Islet precursor cell (in vitro differentiated cells): Measurements from ENCODE around the gene HNRNPAB.
A peak's percentile ranks its signal among the peaks of the same experiment; 100 is the strongest.
"Not testable (repeated sequence)": the region's sequence is repeated elsewhere in the genome, so short reads cannot be mapped to it uniquely, and the experiment has no call there.

Experiments used
- DNase-seq: peaks from one replicate; pipeline ENCODE4 v3.0.0-alpha.2; 2018

The HNRNPAB gene

DNA sequence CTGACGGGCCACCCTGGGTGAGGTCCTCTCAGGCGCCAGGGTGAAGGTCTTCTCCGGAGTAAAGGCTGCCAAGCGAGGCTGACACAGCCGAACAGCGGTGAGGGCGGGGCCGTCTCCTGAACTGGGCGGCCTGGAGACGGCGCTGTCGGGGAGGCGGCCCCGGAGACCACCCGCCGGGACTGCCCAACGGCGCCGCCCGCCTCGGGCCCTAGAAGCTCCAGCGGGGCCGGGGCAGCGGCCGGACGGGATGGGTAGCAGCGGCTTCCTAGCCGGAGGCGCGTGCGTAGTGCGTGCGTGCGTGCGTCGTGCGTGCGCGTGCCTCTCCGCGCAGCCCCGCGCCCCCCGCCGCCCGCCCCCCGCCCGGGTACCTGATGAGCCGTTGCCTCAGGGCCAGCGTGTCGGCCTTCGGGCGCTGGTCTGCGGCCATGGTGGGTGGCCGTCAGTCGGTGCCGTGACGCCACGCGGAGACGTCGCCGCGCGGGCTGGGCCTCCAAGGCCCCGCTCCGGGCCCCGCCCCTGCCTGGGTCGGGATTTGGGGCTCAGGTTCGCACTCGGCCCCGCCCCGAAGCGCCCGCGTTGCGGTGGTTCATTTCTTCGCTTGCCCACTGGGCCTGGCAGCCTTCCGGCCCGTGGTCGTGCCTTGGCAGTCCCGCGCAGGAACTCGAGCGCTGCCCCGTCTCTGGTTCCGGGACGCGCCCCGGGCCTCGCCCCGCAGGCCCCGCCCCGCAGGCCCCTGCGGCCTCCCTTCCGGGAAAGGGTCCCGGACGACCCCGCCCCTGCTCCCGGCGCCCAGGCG lies 28.0 kb downstream of the HNRNPAB start, which contains the start of gene PHYKPL:
Gene PHYKPL (minus strand): TSS at position 679 of the 796 bp plus-strand sequence. CDS start 252 bp downstream, at position 427.
- peak; percentile 79 for DNase-seq

DNA sequence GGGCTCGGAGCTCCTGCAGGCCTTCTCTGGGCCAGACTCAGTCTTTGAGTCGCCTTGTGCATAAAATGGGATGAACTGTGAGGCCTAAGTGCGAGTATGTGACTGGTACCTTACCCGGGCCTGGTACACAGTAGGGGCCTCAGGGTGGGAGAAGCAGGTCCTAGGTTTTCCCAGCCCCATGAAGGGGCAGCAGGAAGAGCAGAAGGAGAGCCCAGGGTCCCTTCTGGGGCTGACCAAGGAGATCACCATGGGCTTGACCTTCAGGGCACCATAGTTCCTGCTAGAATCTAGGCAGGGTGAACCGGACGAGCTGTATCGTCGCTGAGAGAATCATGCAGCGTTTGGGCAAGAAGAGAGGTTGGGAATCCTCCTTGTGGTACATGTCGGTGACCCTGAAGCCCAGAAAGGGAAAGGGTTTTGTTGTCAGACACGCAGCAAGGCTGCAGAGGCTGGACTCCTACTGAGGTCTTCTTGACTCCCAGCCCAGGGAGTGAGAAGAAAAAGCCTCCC lies 28.6 kb downstream of the HNRNPAB start:
- DNase-seq = peak; percentile 82

DNA sequence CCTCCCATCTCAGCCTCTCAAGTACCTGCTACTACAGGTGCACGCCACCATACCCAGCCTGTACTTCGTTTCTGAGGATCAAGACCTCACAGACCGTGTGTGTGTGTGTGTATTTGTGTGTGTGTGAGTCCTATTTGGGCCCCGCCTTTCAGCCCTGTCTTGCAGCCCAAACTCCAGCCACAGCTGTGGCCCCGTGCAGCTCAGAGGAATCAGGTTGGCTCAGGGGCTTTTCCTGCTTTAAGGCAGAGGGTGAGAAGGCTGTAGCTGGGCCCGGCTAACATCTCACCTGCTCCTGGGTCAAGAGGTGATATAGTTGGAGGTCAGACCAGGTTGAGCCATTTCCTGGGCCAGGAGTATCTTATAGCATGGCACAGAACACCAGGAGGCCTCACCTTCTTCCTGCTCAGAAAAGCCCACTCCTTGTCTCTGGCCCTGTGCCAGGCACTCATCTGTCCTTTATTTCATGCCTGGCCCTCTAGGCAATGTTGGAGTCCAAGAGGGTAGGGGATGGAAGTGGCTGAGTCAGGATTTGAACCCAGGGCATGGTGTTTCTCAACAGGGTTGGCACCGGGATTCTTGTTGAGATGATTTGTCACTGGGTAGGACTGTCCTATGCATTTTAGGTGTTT lies 29.9 kb downstream of the HNRNPAB start:
- DNase-seq = no peak

DNA sequence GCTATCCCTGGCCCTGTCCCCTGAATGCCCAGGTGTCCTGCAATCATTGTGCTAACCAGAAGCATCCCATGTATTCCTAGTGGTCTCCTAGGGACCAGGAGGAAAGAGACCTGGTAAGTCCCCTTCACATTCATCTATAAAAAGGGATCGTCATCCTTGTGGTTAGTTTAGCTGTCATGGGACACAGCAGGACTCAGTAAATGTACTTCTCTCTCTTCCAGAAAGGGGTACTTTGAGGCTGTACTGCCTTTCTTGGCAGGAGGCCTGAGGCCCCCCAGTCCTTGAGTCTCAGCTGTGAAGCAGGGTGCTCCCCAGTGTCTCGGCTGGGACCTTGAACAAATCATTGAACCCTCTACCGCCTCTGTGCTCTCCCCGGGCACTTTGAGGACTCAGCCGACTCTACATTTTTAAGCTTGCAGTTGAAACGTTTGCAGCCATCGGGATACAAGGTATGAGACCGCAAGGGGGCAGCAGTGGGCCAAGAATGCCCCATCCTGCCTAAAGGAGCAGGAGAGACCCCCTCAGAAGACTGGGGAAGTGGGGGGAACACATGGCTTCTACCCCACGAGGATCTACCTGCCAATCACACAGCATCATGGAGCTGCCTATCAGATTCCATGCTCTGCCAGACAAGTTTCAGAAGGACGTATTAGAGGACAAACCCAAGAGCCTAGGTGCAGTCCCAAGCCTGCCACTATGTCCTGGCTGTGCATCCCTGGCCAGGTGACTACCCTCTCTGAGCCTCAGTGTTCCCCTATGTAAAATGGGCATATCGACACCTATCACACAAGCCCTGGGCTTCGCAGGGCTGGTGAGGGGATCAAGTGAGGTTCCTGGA lies 30.6 kb downstream of the HNRNPAB start:
- DNase-seq = peak; percentile 81

DNA sequence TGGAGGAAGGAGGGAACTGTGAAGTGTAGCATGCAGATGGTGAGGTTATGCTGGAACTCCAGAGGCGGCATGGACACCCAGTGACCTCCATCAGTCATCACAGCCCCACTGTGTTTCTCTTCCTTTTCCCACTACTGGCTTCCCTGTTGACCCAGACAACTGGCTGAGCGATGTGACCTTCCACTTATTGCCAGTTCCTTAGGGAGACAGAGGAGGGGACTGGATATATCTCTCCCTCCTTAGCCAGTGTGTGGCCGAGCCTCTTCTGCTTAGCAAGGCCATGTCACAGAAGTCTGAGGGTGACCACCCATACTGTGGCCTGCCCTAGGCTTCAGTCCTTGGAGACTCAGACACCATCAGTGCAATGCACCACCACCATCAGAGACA lies 31.2 kb downstream of the HNRNPAB start:
- DNase-seq = no peak

DNA sequence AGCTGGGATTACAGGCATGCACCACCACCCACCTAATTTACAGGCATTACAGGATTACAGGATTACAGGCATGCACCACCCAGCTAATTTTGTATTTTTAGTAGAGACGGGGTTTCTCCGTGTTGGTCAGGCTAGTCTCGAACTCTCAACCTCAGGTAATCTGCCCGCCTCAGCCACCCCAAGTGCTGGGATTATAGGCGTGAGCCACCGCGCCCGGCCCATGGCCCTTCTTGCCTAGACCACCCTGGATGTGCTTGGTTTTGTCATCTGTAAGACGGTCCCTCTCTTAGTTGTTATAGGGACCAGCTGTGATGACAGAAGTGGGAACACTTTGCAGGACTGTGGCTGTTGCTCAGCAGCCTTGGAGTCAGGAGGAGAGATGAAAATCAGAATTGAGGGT lies 31.8 kb downstream of the HNRNPAB start:
- DNase-seq = no peak

DNA sequence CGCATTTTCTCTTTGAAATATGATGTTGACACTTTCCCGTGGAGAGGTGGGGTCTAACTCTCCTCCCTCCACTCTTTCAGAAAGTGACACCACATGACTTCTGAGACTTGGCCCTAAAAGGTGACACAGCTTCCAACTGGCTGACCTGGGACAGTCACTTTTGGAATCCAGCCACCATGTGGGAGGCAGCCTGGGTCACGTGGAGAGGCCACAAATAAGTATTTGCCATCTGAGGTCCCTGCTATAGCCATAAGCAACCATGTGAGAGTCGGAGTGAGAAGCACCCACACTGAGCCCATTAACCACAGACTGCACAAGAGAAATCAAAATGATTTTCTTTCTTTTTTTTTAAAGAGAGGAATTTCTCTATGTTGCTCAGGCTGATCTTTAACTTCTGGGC lies 32.3 kb downstream of the HNRNPAB start:
- DNase-seq = no peak

DNA sequence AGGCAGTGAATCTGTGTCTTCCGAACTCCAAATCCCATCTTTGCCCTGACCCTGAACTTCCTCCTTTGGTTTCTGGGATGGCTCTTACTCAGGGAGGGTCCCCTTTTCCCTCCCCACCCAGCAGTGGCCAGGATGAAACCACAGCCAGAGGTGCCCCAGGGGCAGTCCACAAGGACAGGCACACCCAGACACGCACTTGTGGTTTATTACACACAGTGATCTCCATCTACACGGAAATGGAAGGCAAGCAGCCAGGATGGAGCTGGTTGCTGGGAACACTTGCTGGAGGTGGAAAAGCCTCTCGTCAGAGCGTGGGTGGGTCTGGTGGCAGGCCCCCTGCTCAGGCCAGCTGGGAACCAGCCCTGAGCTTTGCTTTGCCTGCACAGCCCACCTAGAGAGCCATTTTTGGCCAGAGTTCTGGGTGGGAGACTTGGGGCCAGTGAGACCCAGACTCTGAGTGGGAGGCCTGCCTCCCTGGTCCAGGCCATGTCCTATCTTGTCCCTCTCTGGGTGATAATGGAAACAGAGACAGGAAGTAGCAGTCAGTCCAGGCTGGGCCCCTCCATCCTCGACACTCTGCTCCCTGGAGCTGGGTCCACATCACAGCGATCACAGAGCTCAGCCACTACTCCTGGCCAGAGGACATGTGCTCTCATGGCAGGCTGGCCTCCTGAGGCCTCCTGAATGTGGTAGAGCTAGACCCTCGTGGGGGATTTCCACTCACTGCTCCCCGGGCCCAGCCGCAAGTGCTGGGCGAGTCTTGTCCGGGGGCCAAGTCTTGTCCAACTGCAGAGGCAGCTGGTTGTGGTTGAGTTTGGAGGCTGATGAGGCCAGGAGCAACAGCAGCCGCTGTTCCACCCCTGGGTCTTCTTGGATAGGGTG lies 33.3 kb downstream of the HNRNPAB start:
- no peak for DNase-seq

DNA sequence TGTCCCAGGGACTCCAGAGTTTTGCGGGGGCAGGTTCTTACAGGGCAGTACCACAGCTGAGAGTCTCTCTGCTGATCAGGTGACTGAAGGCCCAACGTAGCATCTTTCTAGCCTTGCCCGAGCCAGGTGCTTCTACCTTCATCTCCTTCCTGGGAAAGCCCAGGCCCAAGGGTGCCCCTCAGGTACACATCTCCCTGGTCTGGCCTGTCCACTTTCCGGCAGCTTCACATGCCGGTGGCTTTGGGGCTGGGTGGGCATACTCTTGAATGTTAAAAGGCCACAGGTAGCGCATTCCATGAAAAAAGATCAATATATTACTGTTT lies 33.9 kb downstream of the HNRNPAB start:
- DNase-seq = no peak

DNA sequence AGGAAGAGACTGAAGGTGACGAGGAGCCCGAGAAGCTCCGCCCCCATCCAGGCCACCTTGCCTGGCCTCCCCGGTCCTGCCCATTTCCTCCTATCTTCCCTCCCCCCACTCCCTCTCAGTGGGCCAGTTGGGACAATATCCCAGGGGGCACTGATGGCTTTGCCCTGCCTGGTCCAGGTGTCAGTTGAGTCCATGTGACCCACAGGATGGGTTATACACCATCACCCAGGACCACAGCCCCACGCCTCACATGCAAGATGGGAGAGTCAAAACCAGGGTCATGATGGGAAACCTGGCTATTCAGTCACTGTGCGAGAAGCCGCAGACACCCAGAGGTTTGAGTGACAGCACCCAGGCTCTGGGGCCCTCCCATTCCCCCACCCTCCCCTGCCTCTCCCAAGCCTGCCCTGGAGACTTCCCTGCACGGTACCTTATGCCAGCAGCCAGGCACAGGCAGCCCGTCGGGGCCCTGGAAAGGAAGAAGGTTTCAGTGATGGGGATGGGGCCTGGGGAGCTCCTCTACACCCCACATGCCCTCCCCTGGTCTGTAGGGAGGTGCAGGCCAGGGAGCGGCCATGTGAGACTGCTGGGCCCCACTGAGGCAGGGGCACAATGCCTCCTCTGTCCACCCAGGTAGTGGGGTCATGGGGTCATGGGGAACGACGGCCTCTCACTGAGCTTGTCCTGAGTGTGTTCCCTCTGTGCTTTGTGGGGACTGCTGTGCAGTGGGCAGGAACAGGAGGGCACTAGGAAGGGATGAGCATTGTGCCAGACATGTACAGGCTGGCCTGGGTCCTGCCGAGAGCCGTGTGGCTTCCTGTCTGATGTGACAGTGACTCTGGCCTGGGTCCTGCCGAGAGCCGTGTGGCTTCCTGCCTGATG lies 34.6 kb downstream of the HNRNPAB start:
- no peak for DNase-seq

DNA sequence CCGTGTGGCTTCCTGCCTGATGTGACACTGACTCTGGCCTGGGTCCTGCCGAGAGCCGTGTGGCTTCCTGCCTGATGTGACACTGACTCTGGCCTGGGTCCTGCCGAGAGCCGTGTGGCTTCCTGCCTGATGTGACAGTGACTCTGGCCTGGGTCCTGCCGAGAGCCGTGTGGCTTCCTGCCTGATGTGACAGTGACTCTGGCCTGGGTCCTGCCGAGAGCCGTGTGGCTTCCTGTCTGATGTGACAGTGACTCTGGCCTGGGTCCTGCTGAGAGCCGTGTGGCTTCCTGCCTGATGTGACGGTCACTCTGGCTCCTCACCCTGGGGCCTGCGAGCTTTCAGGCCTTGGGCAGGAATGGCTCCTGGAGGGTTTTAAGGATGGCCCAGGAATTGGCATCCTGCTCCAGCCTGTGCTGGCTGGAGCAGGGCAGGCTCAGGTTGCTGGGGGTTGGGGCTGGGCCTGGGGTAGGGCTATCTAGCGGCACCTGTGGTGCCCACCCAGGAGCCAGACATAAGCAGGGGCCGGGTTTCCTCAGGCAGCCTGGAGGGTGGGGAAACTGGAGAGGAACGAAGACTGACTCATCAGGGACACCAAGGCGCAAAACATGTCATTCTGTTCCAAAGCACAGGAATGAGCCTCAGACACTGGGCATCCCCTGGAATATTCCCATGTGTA lies 35.4 kb downstream of the HNRNPAB start:
- DNase-seq = not testable (repeated sequence)

DNA sequence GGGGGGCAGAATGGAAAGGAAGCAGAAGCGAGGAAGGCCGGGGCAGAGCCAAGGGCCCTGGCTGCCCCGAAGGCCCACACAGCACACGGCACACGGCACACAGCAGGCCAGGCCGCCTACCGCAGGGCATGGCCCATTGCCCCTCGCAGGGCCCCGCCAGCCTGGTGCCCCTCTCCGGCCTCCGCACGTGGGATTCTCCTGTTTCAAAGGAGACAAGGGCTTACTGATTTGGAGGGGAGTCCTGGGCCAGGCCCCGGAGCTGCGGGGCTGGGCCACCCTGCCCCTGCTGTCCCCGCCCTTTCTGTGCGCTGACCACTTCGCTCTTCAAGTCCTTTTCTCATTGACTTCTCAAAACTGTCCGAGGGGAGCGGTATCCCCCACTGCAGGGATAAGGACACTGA lies 36.0 kb downstream of the HNRNPAB start:
- no peak for DNase-seq

DNA sequence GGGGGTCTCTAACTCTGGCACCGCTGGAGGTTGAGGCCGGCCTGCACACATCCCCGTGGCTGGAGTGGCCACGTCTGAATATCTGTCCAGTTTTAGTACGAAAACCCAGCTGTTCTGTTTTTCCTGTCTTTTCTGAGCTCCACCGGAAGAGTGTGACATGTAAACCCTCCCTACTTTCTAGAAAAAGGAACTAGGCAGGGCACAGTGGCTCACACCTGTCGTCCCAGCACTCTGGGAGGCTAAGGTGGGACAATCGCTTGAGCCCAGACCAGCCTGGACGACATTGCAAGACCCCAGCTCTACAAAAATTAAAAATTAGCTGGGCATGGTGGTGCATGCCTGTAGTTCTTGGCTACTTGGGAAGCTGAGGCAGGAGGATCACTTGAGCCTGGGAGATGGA lies 36.4 kb downstream of the HNRNPAB start:
- no peak for DNase-seq

DNA sequence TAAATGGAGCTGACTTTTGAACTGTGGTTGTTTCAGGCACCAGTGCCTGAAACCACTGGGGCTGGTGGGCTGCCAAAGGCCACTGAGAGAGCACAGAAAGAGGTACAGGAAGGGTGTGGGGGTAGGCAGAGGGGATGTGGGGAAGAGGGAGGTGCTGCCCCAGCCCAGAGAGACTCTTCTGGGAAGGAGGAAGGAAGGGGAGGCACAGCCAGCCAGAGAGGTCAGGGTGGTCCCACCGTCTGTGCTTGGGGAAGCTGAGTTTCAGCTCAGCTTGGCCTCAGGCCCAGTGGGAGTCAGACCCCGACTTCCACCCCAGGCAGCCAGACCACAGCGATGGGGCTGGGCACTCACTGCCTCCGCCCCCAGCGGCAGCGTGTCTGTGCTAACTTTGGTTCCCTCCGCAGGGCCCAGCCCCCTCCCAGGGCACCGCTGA lies 36.9 kb downstream of the HNRNPAB start:
- no peak for DNase-seq

DNA sequence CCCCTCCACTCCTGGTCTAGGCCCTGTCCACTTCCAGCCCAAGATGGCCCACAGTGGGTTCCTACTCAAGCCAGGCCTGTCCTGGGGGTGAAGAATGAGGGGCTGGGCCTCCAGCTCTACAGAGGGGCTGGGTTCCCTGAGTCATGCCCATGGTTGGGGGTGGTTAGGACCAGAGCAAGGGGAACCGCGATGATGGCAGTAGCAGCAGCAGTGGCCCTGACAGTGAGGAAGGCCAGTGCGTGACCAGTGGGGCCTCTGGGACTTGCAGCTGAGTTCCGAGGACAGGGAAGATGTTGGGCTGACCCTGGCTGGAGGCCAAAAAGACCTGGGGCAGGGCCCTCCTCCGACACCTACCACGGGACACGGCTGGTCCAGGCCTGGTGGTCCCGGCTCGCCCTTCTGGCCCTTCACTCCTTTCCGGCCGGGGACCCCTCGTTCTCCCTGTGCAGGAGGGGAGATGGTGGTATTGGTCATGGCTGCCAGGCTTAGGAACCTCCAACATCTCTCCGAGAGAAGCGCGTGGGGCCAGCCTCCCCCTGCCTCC lies 37.4 kb downstream of the HNRNPAB start:
- no peak for DNase-seq

DNA sequence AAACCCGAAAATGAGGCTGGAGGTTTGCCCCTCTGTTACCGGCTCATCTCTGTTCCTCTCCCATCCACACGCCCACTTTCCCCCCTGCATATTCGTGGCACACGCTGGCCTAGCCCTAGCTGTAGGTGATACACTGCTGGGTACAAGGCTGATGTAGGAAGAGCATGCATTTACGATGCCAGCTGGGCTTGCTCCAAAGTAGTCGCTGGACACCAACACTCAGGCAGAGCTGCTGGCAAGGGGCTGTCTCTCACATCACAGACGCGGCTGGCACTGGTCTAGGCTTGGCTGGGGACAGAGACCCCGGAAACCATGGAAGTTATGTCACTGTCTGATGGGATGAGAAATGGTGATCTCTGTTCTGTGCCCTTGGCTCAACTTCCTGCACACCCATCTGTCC lies 38.1 kb downstream of the HNRNPAB start:
- no peak for DNase-seq

DNA sequence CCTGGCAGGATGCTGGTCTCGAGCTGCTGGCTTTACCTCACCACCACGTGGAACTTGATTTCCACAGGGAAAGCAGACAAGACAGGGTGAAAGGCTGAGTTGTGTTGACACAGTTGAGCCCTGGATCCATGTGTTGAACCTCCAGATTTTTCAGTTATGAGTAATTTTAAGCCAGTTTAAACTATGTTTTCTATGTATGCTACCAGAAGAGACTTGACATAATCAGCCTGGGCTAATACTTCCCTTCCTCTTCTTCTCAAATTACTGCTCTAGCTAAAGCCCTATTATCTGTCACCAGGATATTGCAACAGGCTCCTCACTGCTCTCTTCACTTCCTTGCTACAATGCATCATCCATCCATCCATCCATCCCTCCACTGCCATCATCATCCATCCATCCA lies 40.2 kb downstream of the HNRNPAB start:
- no peak for DNase-seq

DNA sequence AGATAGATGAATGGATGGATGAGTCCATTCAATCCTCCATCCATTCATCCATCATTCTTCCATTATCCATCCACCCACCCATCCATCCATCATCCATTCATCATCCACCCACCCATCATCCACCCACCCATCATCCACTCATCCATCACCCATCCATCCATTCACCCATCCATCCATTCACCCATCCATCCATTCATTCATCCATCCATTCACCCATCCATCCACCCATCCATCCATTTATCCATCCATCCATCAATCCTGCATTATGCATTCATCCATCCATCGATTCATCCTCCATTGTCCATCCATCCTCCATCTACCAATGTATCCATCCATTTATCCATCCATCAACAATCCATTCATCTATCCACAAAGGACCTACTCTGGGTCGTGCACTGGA lies 41.1 kb downstream of the HNRNPAB start:
- DNase-seq = no peak

DNA sequence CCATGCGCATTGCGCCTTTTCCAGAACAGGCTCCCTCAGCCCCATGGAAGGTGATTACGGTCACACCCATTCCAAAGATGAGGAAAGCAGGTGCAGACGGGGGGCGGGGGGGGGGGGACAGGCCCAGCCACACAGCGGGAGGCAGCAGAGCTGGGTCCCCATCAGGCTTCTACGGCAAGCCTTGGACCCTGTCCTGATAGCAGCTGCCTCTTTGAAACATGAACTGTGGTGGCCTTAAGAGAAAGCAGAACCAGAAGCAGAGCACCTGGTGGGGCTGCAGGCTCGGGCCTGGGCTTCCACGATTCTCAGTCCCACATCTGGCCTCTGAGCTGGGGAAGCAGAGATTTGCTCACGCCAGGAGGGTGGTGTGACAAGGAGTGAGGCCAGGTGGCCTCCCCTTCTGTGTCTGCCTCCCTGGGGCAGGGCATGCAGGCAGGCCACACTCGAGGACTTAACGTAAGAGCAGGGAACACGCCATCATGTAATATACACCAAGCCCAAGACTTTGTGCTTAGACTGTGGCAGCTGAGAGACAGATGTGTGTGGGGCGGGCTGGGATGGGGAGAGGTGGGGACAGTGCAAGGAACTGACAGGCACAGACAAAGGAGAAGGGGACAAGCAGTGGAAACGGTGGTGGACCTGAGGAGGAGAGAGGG lies 42.4 kb downstream of the HNRNPAB start:
- no peak for DNase-seq
